Suppressor macrophage treated with lipopolysaccharide for 4 hours (primary cell): Measurements from ENCODE around the gene BRIP1.

ENCODE experiments used
- DNase-seq: peaks from one replicate; pipeline ENCODE4 v3.0.0-alpha.2; 2020

Gene BRIP1

GRCh38 chr17:61648587-61648986 is 214.7 kb downstream of the BRIP1 start:
- no peak for DNase-seq

- no peak for DNase-seq
These were observed 216.3 kb downstream of the BRIP1 start for GRCh38 chr17:61647047-61647446.

GRCh38 chr17:61646482-61646881 is 216.8 kb downstream of the BRIP1 start:
- no peak for DNase-seq

- no peak for DNase-seq
These were observed 217.4 kb downstream of the BRIP1 start for GRCh38 chr17:61645920-61646319.

- DNase-seq, result no peak
These were observed 218.2 kb downstream of the BRIP1 start for GRCh38 chr17:61644800-61645774.

- DNase-seq, result no peak
These were observed 220.6 kb downstream of the BRIP1 start for GRCh38 chr17:61642768-61643167.

- no peak for DNase-seq
These were observed 221.6 kb downstream of the BRIP1 start for GRCh38 chr17:61641715-61642114.

GRCh38 chr17:61641084-61641483 is 222.2 kb downstream of the BRIP1 start:
- no peak for DNase-seq

GRCh38 chr17:61639818-61640217 is 223.5 kb downstream of the BRIP1 start:
- DNase-seq, result no peak

- DNase-seq, result no peak
These were observed 225.2 kb downstream of the BRIP1 start for GRCh38 chr17:61638087-61638486.

GRCh38 chr17:61635913-61636432 is 227.4 kb downstream of the BRIP1 start:
- DNase-seq, result peak; percentile 69

GRCh38 chr17:61634942-61635538 is 228.3 kb downstream of the BRIP1 start:
- no peak for DNase-seq

- no peak for DNase-seq
These were observed 229.3 kb downstream of the BRIP1 start for GRCh38 chr17:61634011-61634539.

- no peak for DNase-seq
These were observed 230.5 kb downstream of the BRIP1 start for GRCh38 chr17:61632826-61633225.

GRCh38 chr17:61631800-61632199 is 231.5 kb downstream of the BRIP1 start:
- DNase-seq, result no peak
